ENCODE data around the gene ACHE.
"Not testable (repeated sequence)": the region's sequence is repeated elsewhere in the genome, so short reads cannot be mapped to it uniquely, and the experiment has no call there.

Gene ACHE

GRCh38 chr7:100895701-100895955, at the start of gene ACHE:
ACHE (minus strand) TSS chr7:100895888; CDS start chr7:100894232, 1,656 bp downstream.
- no peak for DNase-seq (ENCODE audit: low read depth in 2 of 3, low spot score in 2 of 3)

DNA sequence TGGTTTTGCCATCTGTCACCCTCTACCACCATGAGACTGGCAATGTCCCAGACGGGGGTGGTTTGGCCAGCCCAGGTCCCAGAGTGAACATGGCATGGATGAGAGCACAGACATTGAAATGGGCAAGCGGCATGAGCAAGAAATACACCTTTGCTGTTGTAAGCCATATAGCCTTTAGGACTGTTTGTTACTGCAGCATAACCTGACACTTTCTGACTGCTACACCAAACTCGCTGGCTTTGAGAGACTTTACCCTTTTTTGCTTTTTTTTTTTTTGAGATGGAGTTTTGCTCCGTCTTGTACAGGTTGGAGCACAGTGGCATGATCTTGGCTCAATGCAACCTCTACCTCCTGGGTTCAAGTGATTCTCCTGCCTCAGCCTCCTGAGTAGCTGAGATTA, 48.5 kb upstream of the ACHE start:
- no peak for DNase-seq (ENCODE audit: low read depth in 2 of 3, low spot score in 2 of 3)

DNA sequence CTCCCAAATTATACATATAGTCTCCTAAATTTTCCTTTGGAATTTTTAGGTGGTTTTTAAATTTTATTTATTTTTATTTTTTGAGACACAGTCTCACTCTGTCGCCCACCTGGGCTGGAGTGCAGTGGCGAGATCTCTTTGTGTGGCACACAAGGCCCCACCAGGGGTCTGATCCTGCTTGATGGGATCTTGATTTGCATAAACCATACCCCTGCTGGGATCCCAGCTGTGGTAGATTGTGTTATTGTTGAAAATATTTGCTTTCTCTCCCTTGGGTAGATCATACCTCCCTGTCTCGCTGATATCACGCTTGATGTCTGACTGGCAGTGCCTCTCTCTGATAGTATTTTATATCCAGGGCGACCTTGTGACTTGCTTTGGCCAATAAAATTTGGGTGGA, 48.0 kb upstream of the ACHE start:
- DNase-seq (ENCODE audit: low read depth in 2 of 3, low spot score in 2 of 3) = no peak

- DNase-seq (ENCODE audit: low read depth in 2 of 3, low spot score in 2 of 3) = no peak
Measured at GRCh38 chr7:100942045-100942774, 46.5 kb upstream of the ACHE start.

GRCh38 chr7:100936167-100936566, 40.5 kb upstream of the ACHE start:
- DNase-seq (ENCODE audit: low read depth in 2 of 3, low spot score in 2 of 3) = not testable (repeated sequence)

DNA sequence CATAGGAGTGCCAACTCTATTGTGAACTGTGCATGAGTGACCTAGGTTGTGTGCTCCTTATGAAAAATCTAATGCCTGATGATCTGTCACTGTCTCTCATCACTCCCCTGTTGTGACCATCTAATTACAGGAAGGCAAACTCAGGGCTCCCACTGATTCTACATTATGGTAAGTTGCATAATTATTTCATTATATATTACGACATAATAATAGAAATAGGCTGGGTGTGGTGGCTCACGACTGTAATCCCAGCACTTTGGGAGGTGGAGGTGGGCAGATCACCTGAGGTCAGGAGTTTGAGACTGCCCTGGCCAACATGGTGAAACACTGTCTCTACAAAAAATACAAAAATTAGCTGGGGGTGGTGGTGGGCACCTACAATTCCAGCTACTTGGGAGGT, 39.7 kb upstream of the ACHE start:
- not testable (repeated sequence) for DNase-seq (ENCODE audit: low read depth in 2 of 3, low spot score in 2 of 3)

DNA sequence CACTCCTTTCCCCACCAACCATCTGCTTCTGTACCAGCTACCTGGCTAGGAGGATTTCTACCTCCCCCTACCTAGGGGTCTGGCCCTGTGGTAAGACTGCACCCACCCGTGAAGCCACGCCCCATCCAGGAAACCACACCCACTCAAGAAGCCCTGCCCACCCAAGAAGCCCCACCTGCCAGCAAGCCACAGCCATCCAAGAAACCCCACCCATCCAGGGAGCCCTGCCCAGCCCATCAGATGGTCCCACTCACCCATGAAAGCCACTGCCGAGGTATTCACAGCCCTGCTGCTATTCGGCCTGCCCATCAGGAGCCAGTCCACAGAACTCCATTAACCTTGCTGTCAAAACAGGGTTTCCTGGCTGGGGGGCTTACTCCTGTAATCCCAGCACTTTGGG, 38.0 kb upstream of the ACHE start:
- no peak for DNase-seq (ENCODE audit: low read depth in 2 of 3, low spot score in 2 of 3)

DNA sequence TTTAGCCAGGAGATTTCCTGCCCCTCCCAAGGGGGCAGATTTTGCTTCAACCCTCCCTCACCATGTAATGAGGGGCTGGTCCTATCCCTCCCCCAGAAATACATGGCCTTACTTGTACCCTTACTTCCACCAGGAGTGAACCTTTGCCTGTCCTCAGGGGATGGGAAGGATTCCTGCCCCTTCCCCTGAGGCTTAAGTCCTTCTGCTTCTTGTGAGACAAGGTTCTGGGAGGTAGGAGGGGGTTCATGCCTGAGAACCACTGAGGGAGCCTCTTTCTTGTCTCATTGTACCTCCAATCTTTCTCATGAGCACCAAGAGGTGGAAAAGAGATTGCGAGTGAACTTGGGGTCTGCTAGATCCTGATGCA, 34.1 kb upstream of the ACHE start:
- DNase-seq (ENCODE audit: low read depth in 2 of 3, low spot score in 2 of 3) = no peak

DNA sequence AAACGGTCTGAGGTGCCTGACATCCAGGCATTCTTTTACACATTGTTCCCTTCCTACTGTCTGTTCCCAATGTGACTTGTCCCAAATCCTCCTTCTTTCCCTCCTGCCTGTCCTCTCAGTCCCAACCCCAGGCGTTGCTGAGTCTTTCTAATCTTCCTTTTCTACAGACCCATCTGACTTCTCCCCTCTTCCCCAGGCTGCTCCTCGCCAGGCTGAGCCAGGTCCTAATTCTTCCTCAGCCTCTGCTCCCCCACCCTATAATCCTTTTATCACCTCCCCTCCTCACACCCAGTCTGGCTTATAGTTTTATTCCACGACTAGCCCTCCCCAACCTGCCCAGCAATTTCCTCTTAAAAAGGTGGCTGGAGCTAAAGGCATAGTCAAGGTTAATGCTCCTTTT, 27.9 kb upstream of the ACHE start:
- not testable (repeated sequence) for DNase-seq (ENCODE audit: low read depth in 2 of 3, low spot score in 2 of 3)

DNA sequence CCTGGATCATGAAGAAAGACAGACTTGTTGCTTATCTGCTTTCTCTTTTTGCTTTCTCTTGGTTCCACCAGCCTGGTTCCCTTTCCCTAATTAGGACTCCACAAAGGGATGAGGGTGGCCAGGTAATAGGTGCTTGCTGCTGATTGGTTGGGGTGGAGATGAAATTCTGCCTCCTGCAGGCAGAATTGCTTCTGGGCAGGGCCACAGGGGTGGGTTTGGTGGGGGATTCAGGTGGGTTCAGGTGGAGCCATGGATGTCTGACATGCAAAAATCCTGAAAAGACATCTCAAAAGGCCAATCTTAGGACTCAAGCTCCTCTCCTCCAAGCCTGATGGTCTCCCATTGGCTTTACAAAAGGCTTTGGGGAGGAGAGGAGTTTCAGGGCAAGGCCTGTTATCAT, 25.4 kb upstream of the ACHE start:
- no peak for DNase-seq (ENCODE audit: low read depth in 2 of 3, low spot score in 2 of 3)

DNA sequence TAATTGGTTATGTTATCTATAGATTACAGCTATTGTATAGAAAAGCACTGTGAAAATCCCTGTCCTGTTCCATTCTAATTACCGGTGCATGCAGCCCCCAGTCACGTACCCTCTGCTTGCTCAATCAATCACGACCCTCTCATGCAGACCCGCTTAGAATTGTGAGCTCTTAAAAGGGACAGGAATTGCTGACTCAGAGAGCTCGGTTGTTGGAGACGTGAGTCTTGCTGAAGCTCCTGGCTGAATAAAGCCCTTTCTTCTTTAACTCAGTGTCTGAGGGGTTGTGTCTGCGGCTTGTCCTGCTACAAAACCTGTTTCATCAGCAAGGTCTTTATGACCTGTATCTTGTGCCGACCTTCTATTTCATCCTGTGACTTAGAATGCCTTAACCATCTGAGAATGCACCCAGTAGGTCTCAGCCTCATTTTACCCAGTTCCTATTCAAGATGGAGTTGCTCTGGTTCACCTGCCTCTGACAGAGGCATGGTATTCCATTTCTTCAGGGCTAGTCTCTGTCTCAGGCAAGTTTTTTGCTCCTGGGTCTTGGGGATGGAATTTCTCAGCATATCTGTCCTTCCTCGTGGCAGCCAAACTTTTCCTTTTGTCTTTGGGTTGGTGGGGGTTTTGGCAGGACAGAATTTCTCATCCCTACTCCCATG, 24.2 kb upstream of the ACHE start:
- not testable (repeated sequence) for DNase-seq (ENCODE audit: low read depth in 2 of 3, low spot score in 2 of 3)

- not testable (repeated sequence) for DNase-seq (ENCODE audit: low read depth in 2 of 3, low spot score in 2 of 3)
Measured at GRCh38 chr7:100919335-100919734, 23.6 kb upstream of the ACHE start.

DNA sequence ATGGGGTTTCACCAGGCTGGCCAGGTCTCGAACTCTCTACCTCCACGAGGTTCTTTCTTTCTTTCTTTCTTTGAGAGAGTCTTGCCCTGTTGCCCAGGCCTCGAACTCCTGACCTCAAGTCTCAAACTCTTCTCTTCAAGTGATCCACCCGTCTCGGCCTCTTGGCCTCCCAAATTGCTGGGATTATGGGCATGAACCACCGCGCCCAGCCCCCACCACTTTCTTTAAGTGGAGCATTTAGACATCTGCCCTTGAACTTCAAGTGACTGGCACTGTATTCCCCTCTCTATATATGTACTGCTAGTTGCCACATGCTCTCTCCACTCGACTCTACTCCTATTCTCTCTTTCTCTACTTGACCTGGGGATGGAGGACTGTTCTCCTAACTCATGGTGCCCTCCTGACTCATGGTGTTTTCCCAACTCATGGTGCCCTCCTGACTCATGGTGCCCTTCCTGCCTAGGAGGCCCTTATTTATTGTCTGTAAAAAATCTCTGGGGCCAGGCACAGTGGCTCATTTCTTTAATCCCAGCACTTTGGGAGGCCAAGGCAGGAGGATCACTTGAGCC, 19.3 kb upstream of the ACHE start:
- no peak for DNase-seq (ENCODE audit: low read depth in 2 of 3, low spot score in 2 of 3)

GRCh38 chr7:100914208-100914878, 18.7 kb upstream of the ACHE start:
- no peak for DNase-seq (ENCODE audit: low read depth in 2 of 3, low spot score in 2 of 3)

- no peak for DNase-seq (ENCODE audit: low read depth in 2 of 3, low spot score in 2 of 3)
Measured at GRCh38 chr7:100911484-100911883, 15.8 kb upstream of the ACHE start.

GRCh38 chr7:100910443-100910842, 14.8 kb upstream of the ACHE start:
- DNase-seq (ENCODE audit: low read depth in 2 of 3, low spot score in 2 of 3) = not testable (repeated sequence)

DNA sequence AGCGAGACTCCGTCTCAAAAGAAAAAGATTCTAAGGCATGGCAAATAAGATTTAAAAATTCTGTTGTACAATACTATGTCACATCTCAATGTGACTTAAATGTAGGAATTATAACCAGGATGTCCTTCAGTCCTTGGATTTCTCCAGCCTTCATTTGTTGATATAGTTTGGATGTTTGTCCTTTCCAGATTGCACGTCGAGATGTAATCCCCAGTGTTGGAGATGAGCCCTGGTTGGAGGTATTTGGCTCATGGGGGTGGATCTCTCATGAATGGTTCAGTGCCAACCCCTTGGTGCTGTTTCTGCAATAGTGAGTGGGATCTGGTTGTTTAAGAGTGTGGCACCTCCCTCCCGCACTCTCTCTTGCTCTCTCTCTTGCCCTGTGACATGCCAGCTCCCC, 12.8 kb upstream of the ACHE start:
- DNase-seq (ENCODE audit: low read depth in 2 of 3, low spot score in 2 of 3) = no peak

DNA sequence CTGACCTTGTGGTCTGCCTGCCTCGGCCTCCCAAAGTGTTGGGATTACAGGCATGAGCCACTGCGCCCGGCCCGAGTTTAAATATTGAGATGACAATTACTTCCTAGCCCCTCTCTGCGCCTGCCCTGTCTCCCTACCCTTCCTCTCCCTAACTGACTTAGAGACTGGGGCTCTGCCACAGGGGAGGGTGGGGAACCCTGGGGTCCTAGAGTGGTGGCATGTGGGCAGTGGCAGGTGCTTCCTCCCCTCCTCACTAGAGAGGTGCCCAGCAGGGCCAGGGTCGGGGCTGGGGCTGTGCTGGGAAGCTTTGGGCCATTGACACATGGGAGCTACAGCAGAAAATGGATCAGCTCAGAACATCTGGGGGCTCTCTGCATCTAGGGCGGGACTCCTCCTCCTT, 7.0 kb upstream of the ACHE start:
- DNase-seq (ENCODE audit: low read depth in 2 of 3, low spot score in 2 of 3) = no peak

DNA sequence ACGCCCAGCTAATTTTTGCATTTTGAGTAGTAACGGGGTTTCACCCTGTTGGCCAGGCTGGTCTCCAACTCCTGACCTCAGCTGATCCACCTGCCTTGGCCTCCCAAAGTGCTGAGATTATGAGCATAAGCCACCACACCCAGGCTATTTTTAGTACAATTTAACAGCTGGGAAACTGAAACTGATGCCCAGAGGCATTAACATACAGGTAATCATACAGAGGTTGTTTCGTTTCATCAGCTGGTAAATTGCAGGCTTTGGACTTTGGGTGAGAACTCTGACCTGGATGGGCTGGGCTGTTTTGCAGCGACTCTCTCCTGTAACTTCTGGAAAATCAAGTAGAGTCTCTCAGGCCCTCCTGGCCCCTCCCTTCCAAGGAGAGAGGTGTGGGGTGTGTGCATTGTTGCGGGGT, 6.2 kb upstream of the ACHE start:
- no peak for DNase-seq (ENCODE audit: low read depth in 2 of 3, low spot score in 2 of 3)

GRCh38 chr7:100900978-100901377, 5.3 kb upstream of the ACHE start:
- DNase-seq (ENCODE audit: low read depth in 2 of 3, low spot score in 2 of 3) = no peak

GRCh38 chr7:100899432-100899831, 3.7 kb upstream of the ACHE start:
- DNase-seq (ENCODE audit: low read depth in 2 of 3, low spot score in 2 of 3) = no peak

- no peak for DNase-seq (ENCODE audit: low read depth in 2 of 3, low spot score in 2 of 3)
Measured at GRCh38 chr7:100897772-100898454, 2.2 kb upstream of the ACHE start.

Measured in activated CD8-positive, alpha-beta memory T cell treated with anti-CD3 and anti-CD28 coated beads for 48 hours (primary cell).